Effector memory CD4-positive, alpha-beta T cell (primary cell): Measurements from ENCODE around the gene DGCR2.

Source experiments
- DNase-seq, 3 donors: peaks; one replicate each; pipeline ENCODE4 v3.0.0-alpha.2; 2020
- H3K27ac ChIP-seq: 2 replicates; pipeline ENCODE4 v1.7.0; 2013; ENCODE audit warnings: mild to moderate bottlenecking, low read length, moderate library complexity; ENCODE audit not compliant: insufficient read depth, poor library complexity, severe bottlenecking
- H3K27me3 ChIP-seq: replicated peaks from 2 replicates; pipeline ENCODE4 v1.7.0; 2013; ENCODE audit warnings: mild to moderate bottlenecking, low read length; ENCODE audit not compliant: insufficient read depth, control insufficient read depth, poor library complexity, severe bottlenecking
- H3K36me3 ChIP-seq: 2 replicates; pipeline ENCODE4 v1.7.0; 2013; ENCODE audit warnings: mild to moderate bottlenecking, low read length, moderate library complexity; ENCODE audit not compliant: control insufficient read depth, insufficient read depth
- H3K4me1 ChIP-seq: 2 replicates; pipeline ENCODE4 v1.7.0; 2013; ENCODE audit warnings: low read length, mild to moderate bottlenecking; ENCODE audit not compliant: control insufficient read depth, insufficient read depth, poor library complexity, severe bottlenecking
- H3K4me3 ChIP-seq: 2 replicates; pipeline ENCODE4 v1.7.0; 2013; ENCODE audit warnings: low read length, low read depth, mild to moderate bottlenecking; ENCODE audit not compliant: insufficient read depth, poor library complexity, severe bottlenecking
- H3K9me3 ChIP-seq: 2 replicates; pipeline ENCODE4 v1.7.0; 2013; ENCODE audit warnings: mild to moderate bottlenecking, low read length, moderate library complexity; ENCODE audit not compliant: control insufficient read depth

DGCR2 gene

GRCh38 chr22:19128009-19128401, 5.8 kb upstream of the DGCR2 start:
- H3K27me3 ChIP-seq: no peaks in the 10 kb centered on the region
- H3K4me1 ChIP-seq: peaks cover 2% of the 10 kb centered on the region
- no peak overlapping the region for H3K27ac ChIP-seq
- no peaks in the 10 kb centered on the region for H3K9me3 ChIP-seq
- DNase-seq: no peak
- no peak overlapping the region for H3K4me3 ChIP-seq
- peaks cover 10% of the 10 kb centered on the region for H3K36me3 ChIP-seq

GRCh38 chr22:19127329-19128008, 5.3 kb upstream of the DGCR2 start:
- Histone ChIP-seq H3K4me3 (no peak overlapping the region), H3K36me3 (peaks cover 7% of the 10 kb centered on the region), H3K27ac (no peak overlapping the region), H3K9me3 (no peaks in the 10 kb centered on the region), H3K27me3 (no peaks in the 10 kb centered on the region), H3K4me1 (peaks cover 6% of the 10 kb centered on the region)
- no peak for DNase-seq

- H3K4me3 ChIP-seq: no peak overlapping the region
- H3K4me1 ChIP-seq: peaks cover 6% of the 10 kb centered on the region
- DNase-seq: no peak
- H3K9me3 ChIP-seq: no peaks in the 10 kb centered on the region
- peaks cover 3% of the 10 kb centered on the region for H3K36me3 ChIP-seq
- no peaks in the 10 kb centered on the region for H3K27me3 ChIP-seq
- H3K27ac ChIP-seq: no peak overlapping the region
Measured at GRCh38 chr22:19126309-19127273, 4.4 kb upstream of the DGCR2 start.

- Histone ChIP-seq H3K27me3 (no peaks in the 10 kb centered on the region), H3K27ac (no peak overlapping the region), H3K4me3 (no peak overlapping the region), H3K36me3 (no peaks in the 10 kb centered on the region), H3K4me1 (peaks cover 11% of the 10 kb centered on the region), H3K9me3 (no peaks in the 10 kb centered on the region)
- DNase-seq: no peak
Measured at GRCh38 chr22:19125474-19126308, 3.5 kb upstream of the DGCR2 start.

GRCh38 chr22:19125011-19125410, 2.8 kb upstream of the DGCR2 start:
- no peaks in the 10 kb centered on the region for H3K36me3 ChIP-seq
- DNase-seq: no peak
- no peaks in the 10 kb centered on the region for H3K9me3 ChIP-seq
- H3K4me1 ChIP-seq: peaks cover 18% of the 10 kb centered on the region
- H3K4me3 ChIP-seq: no peak overlapping the region
- no peaks in the 10 kb centered on the region for H3K27me3 ChIP-seq
- no peak overlapping the region for H3K27ac ChIP-seq

GRCh38 chr22:19124377-19124776, 2.2 kb upstream of the DGCR2 start:
- H3K36me3 ChIP-seq: no peaks in the 10 kb centered on the region
- no peak for DNase-seq
- H3K27me3 ChIP-seq: no peaks in the 10 kb centered on the region
- H3K4me1 ChIP-seq: peaks cover 24% of the 10 kb centered on the region
- no peak overlapping the region for H3K4me3 ChIP-seq
- H3K27ac ChIP-seq: no peak overlapping the region
- H3K9me3 ChIP-seq: no peaks in the 10 kb centered on the region

- Histone ChIP-seq H3K36me3 (no peaks in the 10 kb centered on the region), H3K4me1 (peaks cover 29% of the 10 kb centered on the region), H3K27ac (no peak overlapping the region), H3K27me3 (no peaks in the 10 kb centered on the region), H3K9me3 (no peaks in the 10 kb centered on the region), H3K4me3 (no peak overlapping the region)
- no peak for DNase-seq
Measured at GRCh38 chr22:19123936-19124335, 1.7 kb upstream of the DGCR2 start.

- Histone ChIP-seq H3K27ac (peak overlapping the region; percentile 51), H3K9me3 (no peaks in the 10 kb centered on the region), H3K4me1 (peaks cover 35% of the 10 kb centered on the region), H3K27me3 (no peaks in the 10 kb centered on the region), H3K4me3 (peak overlapping the region; percentile 54), H3K36me3 (no peaks in the 10 kb centered on the region)
- no peak for DNase-seq
Measured at GRCh38 chr22:19122752-19123492, 710 bp upstream of the DGCR2 start.

GRCh38 chr22:19121631-19122142, 525 bp downstream of the DGCR2 start:
- peak overlapping the region; percentile 92 for H3K4me3 ChIP-seq
- no peaks in the 10 kb centered on the region for H3K27me3 ChIP-seq
- peak overlapping the region; percentile 78 for H3K27ac ChIP-seq
- no peak for DNase-seq
- H3K4me1 ChIP-seq: peaks cover 46% of the 10 kb centered on the region
- no peaks in the 10 kb centered on the region for H3K9me3 ChIP-seq
- H3K36me3 ChIP-seq: no peaks in the 10 kb centered on the region
